NCI-H1417 treated with DMSO at 0.1 percent for 48 hours (cell line): ENCODE data around the gene LGMN.
"Not testable (repeated sequence)": the region's sequence is repeated elsewhere in the genome, so short reads cannot be mapped to it uniquely, and the experiment has no call there.

Source experiments
- DNase-seq: peaks from one replicate; lab custom pipeline; 2025; lab: John Stamatoyannopoulos, UW

The LGMN gene

GRCh38 chr14:92694807-92695206, 53.6 kb downstream of the LGMN start:
- no peak for DNase-seq

DNA sequence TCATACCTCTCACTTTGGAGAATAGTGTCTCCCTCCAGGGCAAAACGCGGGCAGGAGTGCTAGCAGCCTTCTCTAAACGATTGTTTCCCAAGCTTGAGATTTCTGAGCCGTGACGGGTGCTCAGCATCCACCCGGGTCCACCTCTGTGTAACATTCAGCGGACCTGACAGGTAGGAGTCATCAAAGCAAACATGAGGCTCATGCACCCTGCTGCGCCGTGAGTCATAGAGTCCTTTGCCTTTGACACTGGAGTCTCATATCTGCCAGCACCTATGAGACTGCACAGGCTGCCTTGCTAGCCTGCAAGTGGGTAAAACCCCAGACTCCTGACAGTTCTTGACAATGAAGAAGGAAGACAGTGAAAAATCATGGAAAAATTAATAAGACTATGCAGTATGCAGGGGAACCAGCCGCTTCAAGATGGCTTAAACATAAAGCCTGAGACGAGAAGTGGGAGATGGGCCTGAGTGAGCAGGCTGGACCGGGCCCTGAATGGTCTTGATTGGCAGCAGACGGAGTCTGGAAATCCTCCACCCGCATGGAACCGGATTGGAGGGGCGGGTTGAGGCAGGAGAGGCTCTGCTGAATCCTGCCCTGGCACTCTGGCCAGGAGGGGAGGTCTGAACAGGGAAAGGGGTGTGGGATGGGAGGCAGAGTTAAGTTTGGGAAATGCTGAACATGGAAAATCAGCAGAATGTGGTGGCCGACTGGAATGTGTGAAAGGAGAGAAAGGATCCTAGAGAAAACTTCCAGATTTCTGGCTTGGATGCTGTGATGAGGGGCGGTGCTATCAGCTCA, 54.2 kb downstream of the LGMN start:
- DNase-seq = no peak

- peak; percentile 72 for DNase-seq
Measured at GRCh38 chr14:92692822-92693226, 55.6 kb downstream of the LGMN start.

- no peak for DNase-seq
Measured at GRCh38 chr14:92690171-92691011, 58.0 kb downstream of the LGMN start.

- no peak for DNase-seq
Measured at GRCh38 chr14:92688434-92689375, 59.7 kb downstream of the LGMN start.

- DNase-seq = peak; percentile 68
Measured at GRCh38 chr14:92687681-92688433, 60.6 kb downstream of the LGMN start.

DNA sequence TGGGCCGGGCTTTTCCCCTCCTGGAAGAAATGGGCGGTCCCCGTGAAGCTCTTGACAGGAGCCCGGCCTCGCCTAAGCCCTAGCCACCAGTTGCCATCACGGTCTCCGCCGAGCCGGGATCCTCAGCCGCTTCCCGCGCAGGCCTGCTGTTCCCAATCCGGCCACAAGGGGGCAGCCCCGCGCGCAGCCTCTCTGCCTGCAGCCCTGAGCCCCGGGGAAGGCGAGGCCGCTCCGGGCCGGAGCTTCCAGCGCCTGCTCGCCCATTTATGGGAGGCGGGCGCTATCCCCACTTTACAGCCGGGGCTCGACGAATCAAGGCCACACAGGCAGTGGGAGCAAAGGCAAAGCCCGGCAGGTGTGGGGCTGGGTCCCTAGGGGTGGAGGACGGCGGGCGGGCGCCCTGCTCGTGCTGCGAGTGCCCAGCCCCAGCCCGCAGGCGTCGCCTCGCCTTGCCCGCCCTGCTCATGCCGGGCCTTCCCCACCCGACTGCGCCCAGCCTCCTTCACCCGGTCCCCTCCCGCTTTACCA, 61.5 kb downstream of the LGMN start:
- DNase-seq = no peak

- DNase-seq = no peak
Measured at GRCh38 chr14:92686411-92686899, 62.0 kb downstream of the LGMN start.

DNA sequence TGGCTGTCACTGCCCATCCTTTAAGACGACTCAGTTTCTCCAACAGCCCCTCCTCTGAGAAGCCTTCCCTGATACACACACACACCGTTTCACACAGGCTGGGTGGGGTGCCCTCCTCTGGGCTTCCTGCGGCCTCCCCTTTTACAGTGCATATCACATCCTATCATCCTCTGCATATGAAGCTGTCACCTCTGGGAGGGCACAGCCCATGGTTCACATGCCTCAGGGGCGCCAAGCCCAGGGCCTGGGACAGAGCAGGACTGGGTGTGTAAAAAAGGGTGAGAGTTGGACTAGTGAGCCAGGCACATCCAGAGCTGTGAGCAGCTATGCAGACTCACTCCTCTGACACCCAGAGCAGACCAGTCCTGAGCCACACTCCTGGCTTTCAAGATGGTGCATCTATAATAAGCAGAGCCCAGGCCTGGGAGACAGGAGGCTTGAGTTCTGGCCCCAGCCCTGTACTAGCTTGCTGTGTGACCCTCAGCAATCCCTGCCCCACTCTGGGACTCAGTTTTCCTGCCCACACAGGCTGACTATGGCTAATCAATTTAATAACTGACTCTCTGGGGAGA, 62.6 kb downstream of the LGMN start:
- no peak for DNase-seq

DNA sequence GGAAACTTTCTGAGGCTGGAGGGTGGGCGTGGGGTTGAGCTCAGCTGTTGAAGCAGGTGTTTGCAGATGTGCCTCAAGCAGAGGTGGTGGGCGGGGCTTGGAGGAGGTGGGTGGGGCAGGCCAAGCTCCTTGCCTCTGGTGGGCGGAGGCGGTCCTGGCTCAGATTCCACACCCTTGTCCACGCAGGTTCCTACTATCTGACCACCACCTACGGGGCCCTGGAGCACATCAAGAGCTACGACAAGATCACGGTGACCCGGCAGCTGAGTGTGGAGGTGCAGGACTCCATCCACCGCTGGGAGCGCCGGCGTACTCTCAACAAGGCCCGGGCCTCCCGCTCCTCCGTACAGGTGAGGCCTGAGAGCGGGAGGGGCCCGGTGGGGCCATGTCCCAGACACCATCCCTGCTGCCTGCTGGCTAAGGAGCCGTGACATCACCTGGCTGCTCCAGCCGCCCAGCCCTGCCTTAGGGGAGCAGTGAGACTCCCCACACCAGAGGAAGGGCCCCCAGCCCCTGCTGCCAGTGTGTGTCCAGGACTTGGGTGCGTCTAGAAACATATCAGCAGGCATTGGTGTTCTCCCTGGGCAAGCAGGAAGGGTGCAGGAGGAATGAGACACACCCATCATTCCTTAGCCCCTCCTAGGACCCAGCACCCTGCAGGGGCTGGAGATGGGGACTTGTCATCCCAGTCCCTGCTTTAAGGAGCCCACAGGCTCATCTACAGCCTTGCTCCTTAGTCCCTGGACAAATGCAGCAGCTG, 63.4 kb downstream of the LGMN start:
- DNase-seq = no peak

- no peak for DNase-seq
Measured at GRCh38 chr14:92683041-92683440, 65.4 kb downstream of the LGMN start.

GRCh38 chr14:92680781-92681650, 67.4 kb downstream of the LGMN start:
- no peak for DNase-seq

GRCh38 chr14:92680330-92680729, 68.1 kb downstream of the LGMN start:
- not testable (repeated sequence) for DNase-seq

GRCh38 chr14:92679246-92679645, 69.2 kb downstream of the LGMN start:
- DNase-seq = no peak

- DNase-seq = no peak
Measured at GRCh38 chr14:92678766-92679165, 69.7 kb downstream of the LGMN start.

GRCh38 chr14:92677955-92678354, 70.5 kb downstream of the LGMN start:
- DNase-seq = no peak

DNA sequence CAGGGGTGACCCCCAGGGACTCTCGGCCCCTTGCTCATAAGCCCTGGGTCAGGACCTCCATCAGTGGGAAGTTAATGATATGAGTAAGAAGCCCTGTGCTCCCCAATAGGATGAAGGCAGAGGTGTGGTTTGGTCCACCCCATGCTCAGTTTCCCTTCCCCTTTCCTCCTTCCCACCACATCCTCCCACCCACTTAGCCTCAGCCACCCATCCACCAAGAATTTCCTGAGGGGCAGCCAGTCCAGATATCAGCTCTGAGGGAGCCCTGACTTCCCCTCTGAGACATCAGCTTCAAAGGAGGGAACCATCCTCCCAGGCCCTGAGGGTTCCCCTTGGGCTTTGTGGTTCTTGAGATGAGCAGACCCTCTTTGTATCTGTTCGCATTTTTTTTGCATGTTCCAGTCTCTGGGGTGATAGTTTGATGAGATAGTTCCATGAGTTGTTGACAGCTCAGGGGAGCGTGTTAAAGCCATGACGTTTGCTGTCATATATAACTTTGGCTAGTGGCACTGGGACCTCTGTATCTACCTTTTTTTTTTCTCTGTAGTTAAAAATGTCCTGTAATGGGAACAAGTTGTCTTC, 71.2 kb downstream of the LGMN start:
- DNase-seq = no peak

DNA sequence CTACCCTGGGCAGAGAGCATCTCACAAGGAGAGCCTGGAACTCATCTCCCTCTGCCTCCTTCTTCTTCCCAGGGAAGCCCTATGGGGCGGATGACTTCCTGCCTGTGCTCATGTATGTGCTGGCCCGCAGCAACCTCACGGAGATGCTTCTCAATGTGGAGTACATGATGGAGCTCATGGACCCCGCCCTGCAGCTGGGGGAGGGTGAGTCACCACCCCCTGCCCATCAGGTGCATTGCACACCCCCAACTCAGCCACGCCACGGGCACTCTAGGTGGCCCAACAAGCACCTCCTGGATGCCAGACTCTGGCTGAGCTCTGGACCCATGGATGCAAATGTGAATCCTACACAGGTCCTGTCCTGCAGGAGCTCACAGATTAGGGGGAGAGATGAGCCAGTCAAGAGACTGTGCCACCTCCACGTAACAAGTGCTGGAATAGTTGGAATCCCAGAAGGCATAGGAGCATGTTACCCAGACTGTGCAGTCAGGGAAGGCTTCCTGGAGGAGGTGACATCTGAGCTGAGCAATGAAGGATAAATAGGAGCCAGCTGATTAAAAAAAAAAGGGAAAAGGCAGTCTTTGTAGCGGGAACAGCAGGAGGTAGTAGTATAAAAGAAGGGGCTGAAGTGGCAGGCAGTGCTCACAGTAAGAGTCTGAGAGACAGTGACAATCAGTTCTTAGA, 71.9 kb downstream of the LGMN start:
- no peak for DNase-seq
